Measurements from ENCODE around the gene KCTD14. TPM values are rescaled to one million over a fixed set of nuclear protein-coding genes. Genes with fewer than 3 reads are reported as not detected.

Gene KCTD14
- total RNA-seq, 2 donors from 2014 or later, result 7.6 to 12.2 TPM

DNA sequence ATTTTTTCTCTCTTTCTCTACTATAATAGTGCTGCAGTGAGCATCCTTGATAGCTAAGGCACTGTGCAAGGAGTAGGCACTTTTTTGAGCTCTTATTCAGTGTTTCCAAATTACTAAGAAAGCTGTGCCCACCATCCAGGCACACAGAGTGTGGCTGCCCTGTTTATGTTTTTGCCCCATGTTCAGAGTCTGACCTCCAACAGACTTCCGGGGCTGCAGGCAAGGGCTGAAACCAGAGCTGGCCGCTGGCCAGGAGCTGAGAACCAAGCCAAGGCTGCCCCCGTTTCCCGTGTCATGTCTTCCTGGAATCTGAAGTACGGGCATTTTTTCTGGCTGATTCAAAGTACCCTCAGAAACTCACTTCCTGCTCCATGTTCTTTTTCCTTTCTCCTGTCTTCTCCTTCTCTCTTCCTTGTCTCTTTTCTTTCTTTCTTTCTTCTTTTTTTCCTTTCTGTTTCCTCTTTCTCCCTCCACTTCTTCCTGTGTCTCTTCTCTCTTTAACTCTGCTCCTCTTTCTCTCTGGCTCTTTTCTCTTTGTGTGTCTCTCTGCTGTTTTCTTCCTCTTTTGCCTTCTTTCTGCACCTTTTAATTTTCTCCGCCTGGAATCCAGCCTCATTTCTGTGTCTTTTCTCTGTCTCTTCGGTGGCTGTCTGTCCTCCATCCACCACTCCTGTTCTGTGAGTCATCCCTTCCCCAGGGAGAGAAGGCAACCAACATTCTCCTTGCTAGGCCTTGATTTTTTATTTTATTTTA lies 17.0 kb upstream of the KCTD14 start:
- peak; percentile 14 for ATAC-seq
- WGBS, 2 donors, result 19 to 24% methylated on average over 7 of the region's 7 CpGs
- intact Hi-C loops (cut with DNase I), result loop anchor here (5.0 kb wide), 1 partner anchor 43 kb away; no protein-coding TSS in a partner anchor
- H3K27me3 ChIP-seq, result no peaks in the 10 kb centered on the region
- DNase-seq, result peak; percentile 63 to 76 (median 70)
- H3K27ac ChIP-seq, result peak overlapping the region; percentile 32 to 88 (median 75)
- no peaks in the 10 kb centered on the region for H3K36me3 ChIP-seq (replicated peaks in 1 of 2; ENCODE audit: insufficient read depth in 1 of 2, low read depth in 2 of 2)
- no peak for TF ChIP-seq POLR2A (IDR thresholded peaks at IDR 0.05)
- TF ChIP-seq, protein P1, sequence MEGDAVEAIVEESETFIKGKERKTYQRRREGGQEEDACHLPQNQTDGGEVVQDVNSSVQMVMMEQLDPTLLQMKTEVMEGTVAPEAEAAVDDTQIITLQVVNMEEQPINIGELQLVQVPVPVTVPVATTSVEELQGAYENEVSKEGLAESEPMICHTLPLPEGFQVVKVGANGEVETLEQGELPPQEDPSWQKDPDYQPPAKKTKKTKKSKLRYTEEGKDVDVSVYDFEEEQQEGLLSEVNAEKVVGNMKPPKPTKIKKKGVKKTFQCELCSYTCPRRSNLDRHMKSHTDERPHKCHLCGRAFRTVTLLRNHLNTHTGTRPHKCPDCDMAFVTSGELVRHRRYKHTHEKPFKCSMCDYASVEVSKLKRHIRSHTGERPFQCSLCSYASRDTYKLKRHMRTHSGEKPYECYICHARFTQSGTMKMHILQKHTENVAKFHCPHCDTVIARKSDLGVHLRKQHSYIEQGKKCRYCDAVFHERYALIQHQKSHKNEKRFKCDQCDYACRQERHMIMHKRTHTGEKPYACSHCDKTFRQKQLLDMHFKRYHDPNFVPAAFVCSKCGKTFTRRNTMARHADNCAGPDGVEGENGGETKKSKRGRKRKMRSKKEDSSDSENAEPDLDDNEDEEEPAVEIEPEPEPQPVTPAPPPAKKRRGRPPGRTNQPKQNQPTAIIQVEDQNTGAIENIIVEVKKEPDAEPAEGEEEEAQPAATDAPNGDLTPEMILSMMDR (IDR thresholded peaks at IDR 0.05), result no peak
- H3K4me3 ChIP-seq, result no peak overlapping the region
- H3K9me3 ChIP-seq, result no peaks in the 10 kb centered on the region
- peaks cover 50% of the 10 kb centered on the region for H3K4me1 ChIP-seq

DNA sequence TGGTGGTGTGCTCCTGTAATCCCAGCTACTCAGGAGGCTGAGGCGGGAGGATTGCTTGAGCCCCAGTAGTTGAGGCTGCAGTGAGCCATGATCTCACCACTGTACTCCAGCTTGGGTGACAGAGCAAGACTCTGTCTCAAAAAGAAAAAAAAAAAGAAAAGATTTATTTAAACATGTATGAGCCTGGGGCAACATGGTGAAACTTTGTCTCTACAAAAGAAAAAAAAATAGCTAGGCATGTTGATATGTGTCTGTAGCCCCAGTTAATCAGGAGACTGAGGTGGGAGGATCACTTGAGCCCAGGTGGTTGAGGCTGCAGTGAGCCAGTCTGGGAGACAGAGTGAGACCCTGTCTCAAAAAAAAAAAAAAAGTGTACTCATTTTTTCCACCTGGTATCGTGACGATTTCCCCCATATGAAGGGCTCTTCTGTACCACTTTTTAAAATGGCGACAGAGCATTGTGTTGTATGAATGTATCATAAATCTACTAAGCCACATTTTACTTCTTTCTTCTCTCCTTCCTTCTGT lies 16.4 kb upstream of the KCTD14 start:
- Histone ChIP-seq H3K36me3 (replicated peaks in 1 of 2; ENCODE audit: insufficient read depth in 1 of 2, low read depth in 2 of 2) (no peaks in the 10 kb centered on the region), H3K27ac (peak overlapping the region; percentile 32 to 88 (median 75)), H3K27me3 (no peaks in the 10 kb centered on the region), H3K4me3 (no peak overlapping the region), H3K9me3 (no peaks in the 10 kb centered on the region), H3K4me1 (peaks cover 44% of the 10 kb centered on the region)
- TF ChIP-seq POLR2A (IDR thresholded peaks at IDR 0.05), result peak in 1 of 3 donors; percentile 1
- TF ChIP-seq, protein P1 (IDR thresholded peaks at IDR 0.05), result no peak
- DNase-seq (no peak), ATAC-seq (peak; percentile 1)
- 58 to 60% methylated on average over 4 of the region's 4 CpGs for WGBS, 2 donors
- intact Hi-C loops (cut with DNase I), result no loop called here

DNA sequence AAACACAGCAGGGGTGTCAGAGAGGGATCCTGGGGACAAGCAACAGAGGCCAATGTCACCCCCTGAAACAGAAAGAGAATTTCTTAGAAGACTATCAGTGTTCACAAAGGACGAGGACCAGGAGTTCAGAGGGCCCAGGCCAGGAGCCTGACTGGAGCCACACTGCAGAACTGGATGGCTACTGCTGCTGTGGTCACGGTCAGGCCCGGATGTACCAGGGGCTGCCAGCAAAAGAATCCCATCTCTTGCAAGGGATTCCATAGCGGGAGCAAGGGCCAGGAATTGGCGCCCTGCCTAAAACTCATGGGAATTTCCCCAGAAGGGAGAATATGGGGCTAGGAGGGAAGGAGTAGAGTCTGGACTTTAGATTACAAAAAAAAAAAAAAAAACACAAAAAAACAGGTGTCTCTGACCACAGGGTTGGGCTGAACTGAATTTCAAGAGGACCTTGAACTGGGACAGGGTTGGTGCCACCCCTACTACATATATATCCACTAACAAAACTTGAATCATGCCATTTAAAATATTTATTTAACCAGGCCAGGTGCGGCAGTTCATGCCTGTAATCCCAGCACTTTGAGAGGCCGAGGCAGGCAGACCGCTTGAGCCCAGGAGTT lies 15.7 kb upstream of the KCTD14 start:
- peaks cover 39% of the 10 kb centered on the region for H3K4me1 ChIP-seq
- TF ChIP-seq, protein P1 (IDR thresholded peaks at IDR 0.05), result no peak
- peak in 1 of 3 donors; percentile 33 for TF ChIP-seq POLR2A (IDR thresholded peaks at IDR 0.05)
- no peaks in the 10 kb centered on the region for H3K27me3 ChIP-seq
- H3K9me3 ChIP-seq, result no peaks in the 10 kb centered on the region
- ATAC-seq (peak; percentile 88), DNase-seq (peak; percentile 88 to 92 (median 90))
- intact Hi-C loops (cut with DNase I), result no loop called here
- H3K4me3 ChIP-seq, result no peak overlapping the region
- H3K36me3 ChIP-seq (replicated peaks in 1 of 2; ENCODE audit: insufficient read depth in 1 of 2, low read depth in 2 of 2), result no peaks in the 10 kb centered on the region
- 36 to 42% methylated on average over 8 of the region's 8 CpGs for WGBS, 2 donors
- H3K27ac ChIP-seq, result peak overlapping the region; percentile 44 to 88 (median 75)

DNA sequence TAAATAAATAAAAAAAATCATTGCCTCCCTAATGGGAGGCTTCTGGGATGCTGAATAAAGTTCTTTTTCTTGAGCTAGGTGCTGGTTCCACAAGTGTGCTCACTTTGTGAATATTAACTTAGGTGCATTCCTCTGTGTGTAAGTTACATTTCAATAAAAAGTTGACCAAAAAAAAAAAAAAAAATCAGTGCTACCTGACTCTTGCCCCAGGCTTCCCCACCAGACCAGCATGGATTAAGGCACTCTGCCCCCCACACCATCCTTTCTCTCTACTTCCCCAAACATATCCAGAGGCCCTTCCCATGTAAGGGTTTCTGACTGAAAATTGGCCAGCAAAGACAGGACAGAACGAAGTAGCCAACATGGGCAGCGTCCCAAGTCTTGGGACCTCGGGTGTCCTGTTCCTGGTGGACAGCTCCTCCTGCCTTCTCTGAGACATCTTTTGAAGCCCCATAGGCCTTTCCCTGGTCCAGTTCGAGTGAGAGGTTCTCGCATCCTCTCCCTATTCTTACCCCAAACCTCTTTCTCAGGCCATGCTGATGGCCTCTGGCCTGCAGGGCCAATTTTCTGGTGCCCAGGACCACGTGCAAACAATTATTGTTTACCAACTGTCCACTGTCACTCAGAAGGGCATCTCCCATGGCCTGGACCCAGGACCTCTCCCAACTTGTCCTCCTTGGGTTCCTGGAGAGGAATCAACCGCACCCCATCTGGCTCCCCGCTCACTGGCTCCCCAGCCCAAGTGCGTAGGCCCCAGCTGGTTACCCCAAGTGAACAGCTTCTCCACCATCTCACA lies 14.9 kb upstream of the KCTD14 start:
- intact Hi-C loops (cut with DNase I), result no loop called here
- 66 to 73% methylated on average over 7 to 9 of the region's 9 CpGs for WGBS, 2 donors
- ATAC-seq, result no peak
- Histone ChIP-seq H3K27ac (peak overlapping the region; percentile 55 to 88 (median 74)), H3K27me3 (no peaks in the 10 kb centered on the region), H3K4me3 (no peak overlapping the region), H3K36me3 (replicated peaks in 1 of 2; ENCODE audit: insufficient read depth in 1 of 2, low read depth in 2 of 2) (no peaks in the 10 kb centered on the region), H3K4me1 (peaks cover 40% of the 10 kb centered on the region), H3K9me3 (no peaks in the 10 kb centered on the region)
- TF ChIP-seq, protein P1 (IDR thresholded peaks at IDR 0.05), result no peak
- no peak for TF ChIP-seq POLR2A (IDR thresholded peaks at IDR 0.05)
- peak in 1 of 4 donors; percentile 19 for DNase-seq

Measured in body of pancreas (tissue), 4 donors.